Measurements from ENCODE around the gene SIRPD.
"Not testable (repeated sequence)": the region's sequence is repeated elsewhere in the genome, so short reads cannot be mapped to it uniquely, and the experiment has no call there.

The SIRPD gene

GRCh38 chr20:1557605-1558004 is at the start of gene SIRPD:
TSS of gene SIRPD (minus strand) at chr20:1557705. CDS start at chr20:1557653, 52 bp downstream.
- DNase-seq, result no peak

GRCh38 chr20:1600736-1601135 is 43.2 kb upstream of the SIRPD start:
- no peak for DNase-seq

GRCh38 chr20:1595333-1595732 is 37.8 kb upstream of the SIRPD start:
- no peak for DNase-seq

GRCh38 chr20:1588533-1589460 is 31.3 kb upstream of the SIRPD start:
- DNase-seq, result no peak

GRCh38 chr20:1587781-1588532 is 30.5 kb upstream of the SIRPD start:
- no peak for DNase-seq

- no peak for DNase-seq
Observed at GRCh38 chr20:1579488-1579887, 22.0 kb upstream of the SIRPD start.

GRCh38 chr20:1577906-1578305 is 20.4 kb upstream of the SIRPD start:
- no peak for DNase-seq

- not testable (repeated sequence) for DNase-seq
Observed at GRCh38 chr20:1577313-1577712, 19.8 kb upstream of the SIRPD start.

- DNase-seq, result no peak
Observed at GRCh38 chr20:1576641-1577040, 19.1 kb upstream of the SIRPD start.

GRCh38 chr20:1576003-1576402 is 18.5 kb upstream of the SIRPD start:
- not testable (repeated sequence) for DNase-seq

- not testable (repeated sequence) for DNase-seq
Observed at GRCh38 chr20:1571583-1571982, 14.1 kb upstream of the SIRPD start.

- no peak for DNase-seq
Observed at GRCh38 chr20:1569415-1569881, 11.9 kb upstream of the SIRPD start.

- no peak for DNase-seq
Observed at GRCh38 chr20:1568163-1568490, 10.6 kb upstream of the SIRPD start.

- no peak for DNase-seq
Observed at GRCh38 chr20:1567392-1568162, 10.1 kb upstream of the SIRPD start.

- no peak for DNase-seq
Observed at GRCh38 chr20:1566701-1567100, 9.2 kb upstream of the SIRPD start.

GRCh38 chr20:1565461-1565860 is 8.0 kb upstream of the SIRPD start:
- no peak for DNase-seq

- no peak for DNase-seq
Observed at GRCh38 chr20:1563598-1563997, 6.1 kb upstream of the SIRPD start.

- DNase-seq, result no peak
Observed at GRCh38 chr20:1562622-1563021, 5.1 kb upstream of the SIRPD start.

GRCh38 chr20:1561350-1561749 is 3.8 kb upstream of the SIRPD start:
- no peak for DNase-seq

GRCh38 chr20:1555952-1556351 is 1.6 kb downstream of the SIRPD start:
- no peak for DNase-seq

- no peak for DNase-seq
Observed at GRCh38 chr20:1539816-1540419, 17.6 kb downstream of the SIRPD start.

GRCh38 chr20:1538655-1539054 is 18.9 kb downstream of the SIRPD start:
- DNase-seq, result no peak

GRCh38 chr20:1537731-1538058 is 19.8 kb downstream of the SIRPD start:
- no peak for DNase-seq

Measured in stimulated activated CD4-positive, alpha-beta T cell treated with anti-CD3 and anti-CD28 coated beads, Interleukin-12 subunit alpha, Interleukin-12 subunit beta, amount 100 ng/mL, for 4 hours (primary cell).